OCI-M2 (cell line): Measurements from ENCODE around the gene IL34.
"Not testable (repeated sequence)": the region's sequence is repeated elsewhere in the genome, so short reads cannot be mapped to it uniquely, and the experiment has no call there.

ENCODE experiments used
- DNase-seq: peaks from one replicate; lab custom pipeline; 2025; ENCODE audit not compliant: unreplicated experiment; lab: John Stamatoyannopoulos, UW

IL34 gene

GRCh38 chr16:70656712-70657263 lies 10.4 kb downstream of the IL34 start:
- DNase-seq: no peak

- DNase-seq: no peak
Measured at GRCh38 chr16:70657956-70658355, 11.6 kb downstream of the IL34 start.

- DNase-seq: no peak
Measured at GRCh38 chr16:70658921-70659320, 12.6 kb downstream of the IL34 start.

GRCh38 chr16:70659546-70659945 lies 13.2 kb downstream of the IL34 start:
- no peak for DNase-seq

GRCh38 chr16:70659953-70660671 lies 13.8 kb downstream of the IL34 start:
- no peak for DNase-seq

- DNase-seq: no peak
Measured at GRCh38 chr16:70660672-70661350, 14.5 kb downstream of the IL34 start.

GRCh38 chr16:70661534-70661917 lies 15.2 kb downstream of the IL34 start:
- DNase-seq: no peak

- no peak for DNase-seq
Measured at GRCh38 chr16:70661918-70662641, 15.7 kb downstream of the IL34 start.

- DNase-seq: no peak
Measured at GRCh38 chr16:70662991-70663523, 16.7 kb downstream of the IL34 start.

- no peak for DNase-seq
Measured at GRCh38 chr16:70663524-70664324, 17.4 kb downstream of the IL34 start.

GRCh38 chr16:70664325-70665112 lies 18.2 kb downstream of the IL34 start:
- DNase-seq: no peak

GRCh38 chr16:70665113-70665694 lies 18.8 kb downstream of the IL34 start:
- DNase-seq: no peak

- no peak for DNase-seq
Measured at GRCh38 chr16:70665806-70666735, 19.7 kb downstream of the IL34 start.

GRCh38 chr16:70670175-70670574 lies 23.8 kb downstream of the IL34 start:
- DNase-seq: no peak

GRCh38 chr16:70670938-70671337 lies 24.6 kb downstream of the IL34 start:
- not testable (repeated sequence) for DNase-seq

GRCh38 chr16:70674221-70675014 lies 28.1 kb downstream of the IL34 start:
- DNase-seq: no peak

GRCh38 chr16:70675851-70676513 lies 29.6 kb downstream of the IL34 start:
- DNase-seq: no peak
